Psoas muscle (tissue), 8 donors: ENCODE measurements around the gene NRN1L. TPM values are rescaled to one million over a fixed set of nuclear protein-coding genes. Genes with fewer than 3 reads are reported as not detected.

ENCODE experiments used
- ATAC-seq, 4 donors: fragments of 200-7000 bp; cut with Tn5 transposase; one replicate each; pipeline ENCODE4 v1.9.1; 2020; ENCODE audit warnings: moderate library complexity in 3 of 4, mild to moderate bottlenecking in 2 of 4
- DNase-seq, 2 donors: peaks; one replicate each; pipeline ENCODE4 v3.0.0-alpha.2; 2020
- H3K27ac ChIP-seq: fragments of 200-600 bp; one replicate; pipeline ENCODE4 v1.8.0; 2022
- H3K27me3 ChIP-seq, 3 donors: fragments of 200-600 bp in 1 of 3; one replicate each; pipeline versions ENCODE4 v1.6.1 to v1.8.0; 2013 to 2022; ENCODE audit warnings: low read length in 2 of 3, mild to moderate bottlenecking in 2 of 3, moderate library complexity in 1 of 3; ENCODE audit not compliant: insufficient read depth in 3 of 3
- H3K36me3 ChIP-seq, 2 donors: fragments of 200-600 bp in 1 of 2; one replicate each; pipeline versions ENCODE4 v1.6.1 to v1.8.0; 2013 to 2022; ENCODE audit warnings: low read depth in 1 of 2, mild to moderate bottlenecking in 1 of 2, moderate library complexity in 1 of 2; ENCODE audit not compliant: insufficient read depth in 1 of 2
- H3K4me1 ChIP-seq: fragments of 200-600 bp; one replicate; pipeline ENCODE4 v1.8.0; 2022
- H3K4me3 ChIP-seq: fragments of 200-600 bp; one replicate; pipeline ENCODE4 v1.8.0; 2022; ENCODE audit warnings: mild to moderate bottlenecking
- H3K9me3 ChIP-seq: fragments of 200-600 bp; one replicate; pipeline ENCODE4 v1.8.0; 2022
- CTCF ChIP-seq: fragments of 200-600 bp; IDR thresholded peaks from one replicate; pipeline ENCODE4 v1.8.0; 2022; ENCODE audit warnings: antibody characterized with exemption
- WGBS, 3 donors: extraction: QIAGEN DNeasy Blood & Tissue Kit; methylation state at CpG; one replicate each; pipeline versions ENCODE4 v1.1.6 to v1.1.7; 2013; 5-methylcytosine and 5-hydroxymethylcytosine counted together
- intact Hi-C, 2 donors: fragments of 100-400 bp; cut with DNase I; formaldehyde crosslinking; loops; one replicate each; pipeline versions ENCODE4 v1.11.0 to v1.14.2; 2022
- polyA plus RNA-seq, 3 donors: library from polyadenylated mRNA; stranded (reverse); fragments of 200-250 nt; gene quantifications; one replicate each; pipeline ENCODE4 v1.2.3, GENCODE V29; 2013
- total RNA-seq, 4 donors: library from RNA; stranded (reverse); fragmentation: NEBNext Ultra II Directional in 2 of 4; extraction: Animal tissue kit (Norgen Biotek cat#: 25700) in 2 of 4; gene quantifications; one replicate each; pipeline versions ENCODE4 v1.2.1 to v1.2.4, GENCODE V29; 2021 to 2023
- donor health status: healthy with polysubstance abuse.
- donor health status: DM: no; HTN: no; CAD: no; lungs with moderate emphysema.
- donor health status: Bipolar disorder and iron deficiency.
- donor health status: healthy.
- donor health status: DM: yes; HTN: yes; CAD: no.
- donor health status: DM: no; HTN: no; CAD: no.
- donor health status: DM: no; HTN: no; CAD: no.
- donor health status: DM: yes; HTN: yes; CAD: no.

Gene NRN1L
- total and polyA plus RNA-seq, 7 donors = 0.23 to 1.1 (median 0.38) TPM; not detected in 2

- Histone ChIP-seq H3K9me3 (no peaks in the 10 kb centered on the region), H3K27me3 (no peaks in the 10 kb centered on the region), H3K4me1 (peaks cover 85% of the 10 kb centered on the region), H3K27ac (peak overlapping the region; percentile 83), H3K36me3 (peaks cover 0 to 13% of the 10 kb centered on the region in 2 donors), H3K4me3 (no peak overlapping the region)
- WGBS, 3 donors = 75 to 80% (median 78%) methylated on average over 8 of the region's 8 CpGs
- ATAC-seq (no peak), DNase-seq (no peak)
- TF ChIP-seq CTCF = no peak
- intact Hi-C loops = loop anchor here in 1 of 2 donors (10.0 kb wide), 1 partner anchor 248 kb away; no protein-coding TSS in a partner anchor
These were observed 38.1 kb downstream of the NRN1L start for GRCh38 chr16:67922740-67923139.

GRCh38 chr16:67923414-67924116 is 38.9 kb downstream of the NRN1L start:
- Histone ChIP-seq H3K27me3 (no peaks in the 10 kb centered on the region), H3K9me3 (no peaks in the 10 kb centered on the region), H3K4me3 (no peak overlapping the region), H3K4me1 (peaks cover 81% of the 10 kb centered on the region), H3K27ac (peak overlapping the region; percentile 83), H3K36me3 (peaks cover 0 to 19% of the 10 kb centered on the region in 2 donors)
- WGBS, 3 donors = 55 to 72% (median 60%) methylated on average over 10 of the region's 10 CpGs
- no peak for DNase-seq
- no peak for TF ChIP-seq CTCF
- ATAC-seq = peak in 1 of 4 donors; percentile 15
- intact Hi-C loops = loop anchor here in 1 of 2 donors (10.0 kb wide), 1 partner anchor 249 kb away; no protein-coding TSS in a partner anchor

- Histone ChIP-seq H3K36me3 (peaks cover 0 to 26% of the 10 kb centered on the region in 2 donors), H3K4me3 (no peak overlapping the region), H3K27me3 (no peaks in the 10 kb centered on the region), H3K4me1 (peaks cover 74% of the 10 kb centered on the region), H3K27ac (peak overlapping the region; percentile 83), H3K9me3 (no peaks in the 10 kb centered on the region)
- intact Hi-C loops = loop anchor here in 1 of 2 donors (10.0 kb wide), 1 partner anchor 250 kb away; no protein-coding TSS in a partner anchor
- DNase-seq = no peak
- no peak for TF ChIP-seq CTCF
- ATAC-seq = no peak
- 83 to 96% (median 92%) methylated on average over 10 of the region's 10 CpGs for WGBS, 3 donors
These were observed 39.6 kb downstream of the NRN1L start for GRCh38 chr16:67924140-67924906.

- no peak for TF ChIP-seq CTCF
- Histone ChIP-seq H3K4me3 (peak overlapping the region; percentile 7), H3K27ac (peak overlapping the region; percentile 83), H3K27me3 (no peaks in the 10 kb centered on the region), H3K36me3 (peaks cover 0 to 40% of the 10 kb centered on the region in 2 donors), H3K4me1 (peaks cover 54% of the 10 kb centered on the region), H3K9me3 (no peaks in the 10 kb centered on the region)
- WGBS, 3 donors = 7 to 22% (median 10%) methylated on average over 13 of the region's 13 CpGs
- ATAC-seq = peak; percentile 39 to 73 (median 55)
- peak in 1 of 2 donors; percentile 35 for DNase-seq
- intact Hi-C loops = loop anchor here (2.0 to 10.0 kb wide), 3 partner anchors 116 to 253 kb away; no protein-coding TSS in a partner anchor
These were observed 41.6 kb downstream of the NRN1L start for GRCh38 chr16:67926181-67926750.
